PC-9 (cell line): ENCODE measurements around the gene POFUT2. TPM values are rescaled to one million over a fixed set of nuclear protein-coding genes. Genes with fewer than 3 reads are reported as not detected.

Source experiments
- BruUV-seq: library from RNA; stranded (reverse); fragments of 400-500 nt; replicated peaks from 2 replicates; lab custom pipeline; 2021; lab: Mats Ljungman, UMichigan
- CTCF ChIA-PET: fragments of 300-600 bp; sonication (Branson Sonifier 250); formaldehyde crosslinking; loops from one replicate; lab custom pipeline; 2022; ENCODE audit warnings: antibody characterized with exemption; lab: Charles Lee
- POLR2A ChIA-PET: fragments of 300-600 bp; sonication (Branson Sonifier 250); formaldehyde crosslinking; loops from one replicate; lab custom pipeline; 2022; ENCODE audit warnings: antibody characterized with exemption; ENCODE audit not compliant: unreplicated experiment; lab: Charles Lee
- DNase-seq, 2 experiments: peaks; one replicate each; pipeline versions ENCODE4 v3.0.0 to v3.0.0-alpha.2; 2015 to 2022; ENCODE audit warnings: mixed read lengths in 1 of 2
- H2AFZ ChIP-seq: fragments of 200-600 bp; sonication (generic); 2 replicates; pipeline ENCODE4 v1.8.1; 2017; ENCODE audit warnings: antibody characterized with exemption
- H3F3A ChIP-seq: fragments of 200-600 bp; sonication (generic); 2 replicates; pipeline ENCODE4 v1.8.1; 2017; ENCODE audit warnings: antibody characterized with exemption, mild to moderate bottlenecking, low read depth; ENCODE audit not compliant: insufficient read depth
- H3K27ac ChIP-seq: fragments of 200-600 bp; sonication (generic); 2 replicates; pipeline ENCODE4 v1.6.1; 2016; ENCODE audit warnings: mixed run types
- H3K27me3 ChIP-seq: fragments of 200-600 bp; sonication (generic); 2 replicates; pipeline ENCODE4 v1.6.1; 2016; ENCODE audit warnings: low read depth, mixed run types; ENCODE audit not compliant: insufficient read depth
- H3K36me3 ChIP-seq: fragments of 200-600 bp; sonication (generic); 2 replicates; pipeline ENCODE4 v1.6.1; 2016; ENCODE audit warnings: low read depth, mixed run types
- H3K4me1 ChIP-seq: fragments of 200-600 bp; sonication (generic); replicated peaks from 2 replicates; pipeline ENCODE4 v1.6.1; 2016; ENCODE audit warnings: mixed run types; ENCODE audit not compliant: insufficient read depth
- H3K4me2 ChIP-seq: fragments of 200-600 bp; sonication (generic); 2 replicates; pipeline ENCODE4 v1.6.1; 2017; ENCODE audit warnings: mixed run types
- H3K4me3 ChIP-seq: fragments of 200-600 bp; sonication (generic); 2 replicates; pipeline ENCODE4 v1.6.1; 2016; ENCODE audit warnings: mixed run types
- H3K79me2 ChIP-seq: fragments of 200-600 bp; sonication (generic); 2 replicates; pipeline ENCODE4 v1.6.1; 2017; ENCODE audit warnings: low read depth, mixed run types
- H3K9me2 ChIP-seq: fragments of 200-600 bp; sonication (generic); 2 replicates; pipeline ENCODE4 v1.8.1; 2017; ENCODE audit warnings: mild to moderate bottlenecking; ENCODE audit not compliant: insufficient read depth
- H3K9me3 ChIP-seq: fragments of 200-600 bp; sonication (generic); 2 replicates; pipeline ENCODE4 v1.8.1; 2016; ENCODE audit warnings: low read depth; ENCODE audit not compliant: insufficient read depth
- H4K20me1 ChIP-seq: fragments of 200-600 bp; sonication (generic); 2 replicates; pipeline ENCODE4 v1.8.1; 2017; ENCODE audit not compliant: insufficient read depth
- CTCF ChIP-seq: fragments of 200-600 bp; sonication (generic); conservative IDR thresholded peaks from 2 replicates; pipeline ENCODE4 v1.6.1; 2017; ENCODE audit warnings: mixed run types, antibody characterized with exemption, mild to moderate bottlenecking, moderate library complexity
- EZH2 ChIP-seq: fragments of 200-600 bp; sonication (generic); IDR thresholded peaks from 2 replicates; pipeline ENCODE4 v1.8.0; 2017; ENCODE audit warnings: antibody characterized with exemption, low read depth
- intact Hi-C: fragments of 100-400 bp; cut with micrococcal nuclease; formaldehyde crosslinking; loops from one replicate; pipeline ENCODE4 v1.10.0; 2022; ENCODE audit not compliant: unreplicated experiment
- total RNA-seq: library from RNA; stranded (reverse); gene quantifications from 2 replicates; pipeline ENCODE4 v1.2.3, GENCODE V29; 2021

Gene POFUT2
- total RNA-seq, 1 experiment from 2014 or later = 32.6 TPM

DNA sequence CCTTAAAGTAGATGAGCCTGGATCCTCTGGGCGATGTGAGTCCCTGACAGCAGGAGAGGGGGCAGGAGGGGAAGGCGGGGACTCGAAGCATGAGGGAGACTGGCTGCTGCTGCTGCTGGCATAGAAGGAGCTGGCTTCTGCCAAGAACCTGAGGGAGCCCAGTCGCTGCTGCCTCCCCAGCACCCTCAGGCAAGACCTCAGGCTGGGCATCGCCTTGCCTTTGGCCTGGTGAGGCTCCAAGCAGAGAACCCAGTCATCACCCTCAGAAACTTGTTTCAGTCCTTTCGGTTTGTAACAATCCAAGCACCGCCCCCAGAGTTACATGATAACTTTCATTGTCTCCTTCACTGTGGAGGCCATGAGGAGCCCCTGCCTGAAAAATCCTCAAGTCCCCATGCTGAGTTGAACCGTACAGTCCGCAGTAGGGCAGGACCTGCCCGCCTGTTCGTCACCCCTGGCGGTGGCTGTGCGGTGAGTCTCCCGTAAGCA is 38.8 kb downstream of the POFUT2 start:
- Histone ChIP-seq H3K9me3 (no peaks in the 10 kb centered on the region), H3K9me2 (no peaks in the 10 kb centered on the region), H3K27ac (no peak overlapping the region), H3K4me2 (no peak overlapping the region), H3F3A (no peaks in the 10 kb centered on the region), H3K79me2 (no peaks in the 10 kb centered on the region), H3K36me3 (no peaks in the 10 kb centered on the region), H3K27me3 (peaks cover 13% of the 10 kb centered on the region), H3K4me1 (no peaks in the 10 kb centered on the region), H4K20me1 (no peaks in the 10 kb centered on the region; the same call in 1 of the 2 replicates), H2AFZ (no peak overlapping the region), H3K4me3 (no peak overlapping the region)
- intact Hi-C loops = loop anchor here (10.0 kb wide), 1 partner anchor 104 kb away; no protein-coding TSS in a partner anchor
- TF ChIP-seq CTCF = no peak
- TF ChIP-seq EZH2 = no peak
- no TSS peak for BruUV-seq
- POLR2A ChIA-PET = no interaction called here
- CTCF ChIA-PET = interaction anchor here (0.5 kb wide), 1 partner anchor 12 kb away, joined by 3 read pairs; no protein-coding TSS in a partner anchor
- DNase-seq = peak in 1 of 2 experiments; percentile 26

GRCh38 chr21:45248301-45248892 is 39.3 kb downstream of the POFUT2 start:
- Histone ChIP-seq H3K9me2 (no peaks in the 10 kb centered on the region), H4K20me1 (no peaks in the 10 kb centered on the region; the same call in 1 of the 2 replicates), H3K27me3 (peaks cover 17% of the 10 kb centered on the region), H3K4me1 (no peaks in the 10 kb centered on the region), H3F3A (no peaks in the 10 kb centered on the region), H2AFZ (no peak overlapping the region), H3K4me3 (no peak overlapping the region), H3K79me2 (no peaks in the 10 kb centered on the region), H3K9me3 (no peaks in the 10 kb centered on the region; the same call in 1 of the 2 replicates), H3K4me2 (no peak overlapping the region), H3K27ac (no peak overlapping the region), H3K36me3 (no peaks in the 10 kb centered on the region)
- BruUV-seq = no TSS peak
- no peak for DNase-seq
- intact Hi-C loops = loop anchor here (10.0 kb wide), 1 partner anchor 104 kb away; no protein-coding TSS in a partner anchor
- CTCF ChIA-PET = interaction anchor here (0.5 kb wide), 1 partner anchor 12 kb away, joined by 3 read pairs; no protein-coding TSS in a partner anchor
- no peak for TF ChIP-seq CTCF
- TF ChIP-seq EZH2 = no peak
- POLR2A ChIA-PET = interaction anchor here (0.7 kb wide), 1 partner anchor 483 kb away, joined by 7 read pairs; no protein-coding TSS in a partner anchor

DNA sequence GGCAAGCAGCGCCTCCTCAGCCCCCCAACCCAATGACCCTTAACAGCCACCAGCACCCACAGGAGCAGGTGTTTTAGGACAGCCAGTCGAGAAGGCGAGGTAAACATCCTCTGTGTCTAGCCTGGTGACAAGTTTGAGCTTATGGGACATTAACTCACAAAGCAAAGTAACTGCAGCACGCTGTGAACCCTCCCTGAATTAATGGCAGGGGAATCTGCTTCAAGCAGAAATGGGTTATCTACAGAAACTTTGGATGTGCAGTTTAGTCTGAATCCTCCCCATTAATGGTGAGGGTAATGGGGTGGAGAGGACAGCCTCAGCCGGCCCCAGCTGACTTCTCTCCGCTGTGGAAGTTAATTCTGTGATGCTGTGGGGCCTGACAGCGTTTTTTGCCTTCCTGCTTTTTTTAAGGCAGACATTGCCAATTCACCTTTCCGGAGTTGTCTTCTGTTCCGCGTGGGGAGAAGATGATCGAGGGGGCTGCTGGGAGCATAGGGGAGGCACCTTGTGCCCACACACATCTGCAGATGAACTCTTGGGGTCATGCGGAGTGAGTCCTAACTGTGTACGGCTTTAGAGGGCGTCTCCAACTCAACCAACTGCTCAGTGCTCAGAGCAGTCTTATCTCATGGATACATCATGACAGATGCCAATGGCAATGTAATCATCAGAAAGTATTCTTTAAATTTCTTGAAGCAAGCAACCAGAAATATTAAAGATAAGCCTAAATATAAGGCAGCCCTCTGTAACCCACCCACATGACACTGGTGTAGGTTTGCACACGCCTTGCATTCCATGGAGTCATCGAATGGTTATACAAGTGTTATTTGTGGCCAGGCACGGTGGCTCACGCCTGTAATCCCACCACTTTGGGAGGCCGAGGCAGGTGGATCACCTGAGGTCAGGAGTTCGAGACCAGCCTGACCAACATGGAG is 41.0 kb downstream of the POFUT2 start:
- Histone ChIP-seq H3K4me3 (no peak overlapping the region), H3F3A (no peaks in the 10 kb centered on the region), H3K79me2 (no peaks in the 10 kb centered on the region), H3K36me3 (no peaks in the 10 kb centered on the region), H3K27ac (no peak overlapping the region), H3K27me3 (peaks cover 19% of the 10 kb centered on the region), H3K4me1 (no peaks in the 10 kb centered on the region), H2AFZ (no peak overlapping the region), H3K9me3 (no peaks in the 10 kb centered on the region; the same call in 1 of the 2 replicates), H3K9me2 (no peaks in the 10 kb centered on the region), H4K20me1 (no peaks in the 10 kb centered on the region), H3K4me2 (no peak overlapping the region)
- no TSS peak for BruUV-seq
- TF ChIP-seq EZH2 = no peak
- TF ChIP-seq CTCF = no peak
- CTCF ChIA-PET = no interaction called here
- intact Hi-C loops = loop anchor here (10.0 kb wide), 1 partner anchor 102 kb away; no protein-coding TSS in a partner anchor
- DNase-seq = no peak
- POLR2A ChIA-PET = no interaction called here
